22Rv1 (cell line): ENCODE results near the gene ATP8A1.

Experiments used
- ZFX ChIP-seq: fragments of 450-650 bp; IDR thresholded peaks from 2 replicates; pipeline ENCODE4 v1.6.1; 2017; ENCODE audit warnings: antibody characterized with exemption, borderline replicate concordance
- TF ChIP-seq, protein P1 (sequence below): fragments of 450-650 bp; IDR thresholded peaks from 2 replicates; pipeline ENCODE4 v1.5.1; 2017; ENCODE audit warnings: mild to moderate bottlenecking

DNA sequence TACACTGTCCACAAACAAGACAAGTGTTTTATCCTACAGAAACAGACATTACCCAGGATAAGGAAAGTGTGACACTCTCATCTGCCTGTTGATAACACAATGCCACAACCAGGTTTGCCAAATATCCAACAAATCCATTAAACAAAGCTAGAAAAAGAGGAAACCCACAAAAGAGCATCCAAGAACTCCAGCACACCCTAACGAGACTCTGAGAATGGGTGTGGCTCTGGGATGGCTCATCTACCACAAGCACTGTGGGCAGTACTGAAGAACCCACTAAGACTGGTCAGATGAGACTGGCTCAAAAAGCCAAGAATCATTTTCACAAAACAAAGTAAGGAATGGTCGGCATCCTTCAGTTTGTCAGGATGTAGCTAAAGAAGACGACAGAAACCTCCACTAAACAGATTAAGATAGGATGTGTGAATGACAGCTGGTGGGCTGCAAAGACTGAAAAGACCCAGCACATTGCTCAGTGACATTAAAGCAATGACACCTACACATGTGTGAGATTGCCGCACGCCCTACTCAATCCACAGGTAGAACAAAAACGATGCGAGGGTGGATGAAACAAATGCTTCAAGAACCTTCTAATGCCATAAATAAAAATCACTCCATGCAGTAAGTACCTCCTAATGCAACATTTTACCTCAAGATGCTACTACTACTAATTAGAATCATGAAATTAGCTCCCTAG, 14.7 kb downstream of the ATP8A1 start:
- TF ChIP-seq, protein P1, sequence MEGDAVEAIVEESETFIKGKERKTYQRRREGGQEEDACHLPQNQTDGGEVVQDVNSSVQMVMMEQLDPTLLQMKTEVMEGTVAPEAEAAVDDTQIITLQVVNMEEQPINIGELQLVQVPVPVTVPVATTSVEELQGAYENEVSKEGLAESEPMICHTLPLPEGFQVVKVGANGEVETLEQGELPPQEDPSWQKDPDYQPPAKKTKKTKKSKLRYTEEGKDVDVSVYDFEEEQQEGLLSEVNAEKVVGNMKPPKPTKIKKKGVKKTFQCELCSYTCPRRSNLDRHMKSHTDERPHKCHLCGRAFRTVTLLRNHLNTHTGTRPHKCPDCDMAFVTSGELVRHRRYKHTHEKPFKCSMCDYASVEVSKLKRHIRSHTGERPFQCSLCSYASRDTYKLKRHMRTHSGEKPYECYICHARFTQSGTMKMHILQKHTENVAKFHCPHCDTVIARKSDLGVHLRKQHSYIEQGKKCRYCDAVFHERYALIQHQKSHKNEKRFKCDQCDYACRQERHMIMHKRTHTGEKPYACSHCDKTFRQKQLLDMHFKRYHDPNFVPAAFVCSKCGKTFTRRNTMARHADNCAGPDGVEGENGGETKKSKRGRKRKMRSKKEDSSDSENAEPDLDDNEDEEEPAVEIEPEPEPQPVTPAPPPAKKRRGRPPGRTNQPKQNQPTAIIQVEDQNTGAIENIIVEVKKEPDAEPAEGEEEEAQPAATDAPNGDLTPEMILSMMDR, result no peak
- TF ChIP-seq ZFX, result no peak
